ENCODE results near the gene TCEANC.
A peak's percentile ranks its signal among the peaks of the same experiment; 100 is the strongest.
"Not testable (repeated sequence)": the region's sequence is repeated elsewhere in the genome, so short reads cannot be mapped to it uniquely, and the experiment has no call there.

Gene TCEANC

GRCh38 chrX:13659063-13659462 is 6.1 kb downstream of the TCEANC start:
- DNase-seq: no peak

- DNase-seq: peak; percentile 14
Observed at GRCh38 chrX:13661735-13662288, 8.9 kb downstream of the TCEANC start.

GRCh38 chrX:13662355-13662791 is 9.4 kb downstream of the TCEANC start:
- no peak for DNase-seq

- no peak for DNase-seq
Observed at GRCh38 chrX:13664020-13664419, 11.1 kb downstream of the TCEANC start.

- DNase-seq: no peak
Observed at GRCh38 chrX:13666836-13667235, 13.9 kb downstream of the TCEANC start.

- no peak for DNase-seq
Observed at GRCh38 chrX:13667919-13668318, 15.0 kb downstream of the TCEANC start.

- DNase-seq: peak; percentile 66
Observed at GRCh38 chrX:13669246-13669737, 16.4 kb downstream of the TCEANC start.

GRCh38 chrX:13669755-13670154 is 16.8 kb downstream of the TCEANC start:
- not testable (repeated sequence) for DNase-seq

- DNase-seq: no peak
Observed at GRCh38 chrX:13670197-13670596, 17.3 kb downstream of the TCEANC start.

GRCh38 chrX:13673016-13673415 is 20.1 kb downstream of the TCEANC start:
- no peak for DNase-seq

- no peak for DNase-seq
Observed at GRCh38 chrX:13676885-13677284, 23.9 kb downstream of the TCEANC start.

GRCh38 chrX:13679700-13680099 is 26.8 kb downstream of the TCEANC start:
- not testable (repeated sequence) for DNase-seq

GRCh38 chrX:13681595-13681994 is 28.7 kb downstream of the TCEANC start:
- no peak for DNase-seq

- DNase-seq: no peak
Observed at GRCh38 chrX:13684361-13684760, 31.4 kb downstream of the TCEANC start.

GRCh38 chrX:13685126-13685763 is 32.3 kb downstream of the TCEANC start:
- no peak for DNase-seq

GRCh38 chrX:13687203-13687602 is 34.3 kb downstream of the TCEANC start:
- DNase-seq: no peak

GRCh38 chrX:13688384-13688957 is 35.5 kb downstream of the TCEANC start:
- DNase-seq: no peak

GRCh38 chrX:13688958-13689740 is 36.2 kb downstream of the TCEANC start, which contains the start of gene RAB9A:
RAB9A (plus strand) TSS chrX:13689128; CDS start chrX:13708747, 19,619 bp downstream.
- DNase-seq: peak; percentile 85

GRCh38 chrX:13689741-13690211 is 36.8 kb downstream of the TCEANC start:
- no peak for DNase-seq

- no peak for DNase-seq
Observed at GRCh38 chrX:13690836-13691235, 37.9 kb downstream of the TCEANC start.

- no peak for DNase-seq
Observed at GRCh38 chrX:13691841-13692371, 39.0 kb downstream of the TCEANC start.

- DNase-seq: no peak
Observed at GRCh38 chrX:13692771-13693231, 39.9 kb downstream of the TCEANC start.
